ENCODE results near the gene TTLL13. TPM values are rescaled to one million over a fixed set of nuclear protein-coding genes. Genes with fewer than 3 reads are reported as not detected.

TTLL13 gene
- total and polyA plus RNA-seq, 3 donors from 2014 or later = 6.8 to 30.3 (median 18.0) TPM

DNA sequence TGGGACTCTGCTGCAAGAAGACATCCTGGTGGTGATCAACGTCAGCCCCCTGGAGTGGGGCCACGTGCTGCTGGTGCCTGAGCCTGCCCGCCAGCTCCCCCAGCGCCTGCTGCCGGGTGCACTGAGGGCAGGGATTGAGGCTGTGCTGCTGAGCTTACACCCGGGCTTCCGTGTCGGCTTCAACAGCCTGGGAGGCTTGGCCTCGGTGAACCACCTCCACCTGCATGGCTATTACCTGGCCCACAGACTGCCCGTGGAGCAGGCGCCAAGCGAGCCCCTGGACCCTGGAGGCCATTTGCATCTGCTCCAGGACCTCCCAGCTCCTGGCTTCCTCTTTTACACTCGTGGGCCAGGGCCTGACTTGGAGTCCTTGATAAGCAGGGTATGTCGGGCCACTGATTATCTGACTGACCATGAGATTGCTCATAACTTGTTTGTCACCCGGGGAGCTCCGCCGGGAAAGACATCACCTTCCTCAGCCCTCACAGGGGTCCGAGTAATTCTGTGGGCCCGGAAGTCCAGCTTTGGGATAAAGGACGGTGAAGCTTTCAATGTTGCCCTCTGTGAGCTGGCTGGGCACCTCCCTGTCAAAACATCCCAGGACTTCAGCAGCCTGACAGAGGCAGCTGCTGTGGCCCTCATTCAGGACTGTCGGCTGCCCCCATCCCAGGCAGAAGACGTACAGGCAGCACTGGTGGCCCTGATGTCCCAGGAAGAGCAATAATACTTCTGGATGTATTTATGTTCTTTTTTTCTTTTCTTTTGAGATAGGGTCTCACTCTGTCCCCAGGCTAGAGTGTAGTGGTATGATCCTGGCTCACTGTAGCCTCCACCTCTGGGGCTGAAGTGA lies 7.8 kb upstream of the TTLL13 start:
- no peak overlapping the region for H3K4me3 ChIP-seq
- WGBS, 2 donors = 79 to 83% methylated on average over 2 to 20 of the region's 22 CpGs
- H3K9me3 ChIP-seq = no peaks in the 10 kb centered on the region
- no peak for TF ChIP-seq POLR2A (IDR thresholded peaks at IDR 0.05)
- TF ChIP-seq, protein P1, sequence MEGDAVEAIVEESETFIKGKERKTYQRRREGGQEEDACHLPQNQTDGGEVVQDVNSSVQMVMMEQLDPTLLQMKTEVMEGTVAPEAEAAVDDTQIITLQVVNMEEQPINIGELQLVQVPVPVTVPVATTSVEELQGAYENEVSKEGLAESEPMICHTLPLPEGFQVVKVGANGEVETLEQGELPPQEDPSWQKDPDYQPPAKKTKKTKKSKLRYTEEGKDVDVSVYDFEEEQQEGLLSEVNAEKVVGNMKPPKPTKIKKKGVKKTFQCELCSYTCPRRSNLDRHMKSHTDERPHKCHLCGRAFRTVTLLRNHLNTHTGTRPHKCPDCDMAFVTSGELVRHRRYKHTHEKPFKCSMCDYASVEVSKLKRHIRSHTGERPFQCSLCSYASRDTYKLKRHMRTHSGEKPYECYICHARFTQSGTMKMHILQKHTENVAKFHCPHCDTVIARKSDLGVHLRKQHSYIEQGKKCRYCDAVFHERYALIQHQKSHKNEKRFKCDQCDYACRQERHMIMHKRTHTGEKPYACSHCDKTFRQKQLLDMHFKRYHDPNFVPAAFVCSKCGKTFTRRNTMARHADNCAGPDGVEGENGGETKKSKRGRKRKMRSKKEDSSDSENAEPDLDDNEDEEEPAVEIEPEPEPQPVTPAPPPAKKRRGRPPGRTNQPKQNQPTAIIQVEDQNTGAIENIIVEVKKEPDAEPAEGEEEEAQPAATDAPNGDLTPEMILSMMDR (IDR thresholded peaks at IDR 0.05) = no peak
- no peaks in the 10 kb centered on the region for H3K27me3 ChIP-seq
- DNase-seq = no peak
- no peaks in the 10 kb centered on the region for H3K36me3 ChIP-seq (ENCODE audit: low read depth, missing control alignments)
- intact Hi-C loops (cut with DNase I; ENCODE audit: low total_unique reads) = no loop called here
- no peaks in the 10 kb centered on the region for H3K4me1 ChIP-seq
- no peak overlapping the region for H3K27ac ChIP-seq

DNA sequence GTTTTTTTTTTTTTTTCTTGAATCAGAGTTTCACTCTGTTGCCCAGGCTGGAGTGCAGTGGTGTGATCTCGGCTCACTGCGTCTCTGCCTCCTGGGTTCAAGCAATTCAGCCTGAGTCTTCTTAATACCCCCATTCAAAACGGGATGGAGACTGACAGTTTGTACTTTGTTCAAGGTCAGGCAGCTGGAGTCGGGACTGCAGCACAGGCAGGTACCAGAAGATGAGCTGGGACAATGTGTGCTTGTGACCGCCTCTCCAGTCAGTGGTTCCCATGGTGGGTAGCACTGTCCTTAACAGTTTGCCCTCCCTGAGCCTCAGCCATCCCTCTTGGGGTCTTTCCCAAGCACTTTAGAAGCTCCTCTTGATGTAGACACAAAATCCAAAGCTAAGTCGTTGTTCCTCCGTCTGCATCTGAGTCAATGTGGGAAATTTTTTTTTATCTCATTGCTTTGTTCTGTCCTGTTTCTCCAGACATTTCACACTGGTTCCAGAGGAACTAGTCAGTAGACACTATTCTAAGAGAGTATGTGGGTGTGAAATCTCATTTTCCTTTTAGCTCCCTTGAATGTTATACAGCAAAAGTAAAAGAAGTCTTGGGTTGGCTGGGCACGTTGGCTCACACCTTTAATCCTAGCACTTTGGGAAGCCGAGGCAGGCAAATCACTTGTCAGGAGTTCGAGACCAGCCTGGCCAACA lies 5.3 kb upstream of the TTLL13 start:
- no peak overlapping the region for H3K4me3 ChIP-seq
- H3K27me3 ChIP-seq = no peaks in the 10 kb centered on the region
- no peaks in the 10 kb centered on the region for H3K36me3 ChIP-seq (ENCODE audit: low read depth, missing control alignments)
- H3K9me3 ChIP-seq = no peaks in the 10 kb centered on the region
- peak overlapping the region in 1 of 2 donors; percentile 15 for H3K27ac ChIP-seq
- no peaks in the 10 kb centered on the region for H3K4me1 ChIP-seq
- no peak for TF ChIP-seq POLR2A (IDR thresholded peaks at IDR 0.05)
- TF ChIP-seq, protein P1 (IDR thresholded peaks at IDR 0.05) = no peak
- no peak for DNase-seq
- 46 to 55% methylated on average over 10 of the region's 10 CpGs for WGBS, 2 donors
- intact Hi-C loops (cut with DNase I; ENCODE audit: low total_unique reads) = no loop called here

DNA sequence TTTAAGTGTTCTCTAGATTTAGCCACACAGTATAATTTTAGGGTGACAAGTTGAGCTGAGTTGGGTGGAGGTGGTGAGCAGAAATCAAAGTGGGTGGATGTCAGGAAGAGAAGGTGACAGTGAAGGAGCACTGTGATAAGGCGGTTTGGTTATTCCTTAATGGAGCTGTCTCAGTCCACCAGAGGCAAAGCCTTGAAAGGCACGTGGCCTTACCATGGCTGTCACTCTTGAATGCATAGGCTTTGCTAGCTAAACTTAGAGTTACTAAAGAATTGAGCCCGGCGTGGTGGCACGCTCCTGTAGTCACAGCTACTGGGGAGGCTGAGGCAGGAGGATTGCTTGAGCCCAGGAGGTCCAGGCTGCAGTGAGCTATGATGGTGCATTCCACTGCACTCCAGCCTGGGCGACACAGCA lies 560 bp upstream of the TTLL13 start:
- Histone ChIP-seq H3K9me3 (no peaks in the 10 kb centered on the region), H3K36me3 (ENCODE audit: low read depth, missing control alignments) (no peaks in the 10 kb centered on the region), H3K27me3 (no peaks in the 10 kb centered on the region), H3K27ac (peak overlapping the region in 1 of 2 donors; percentile 28), H3K4me1 (peaks cover 5% of the 10 kb centered on the region), H3K4me3 (peak overlapping the region; percentile 57 to 58)
- no peak for DNase-seq
- intact Hi-C loops (cut with DNase I; ENCODE audit: low total_unique reads) = no loop called here
- WGBS, 2 donors = 49 to 55% methylated on average over 6 of the region's 6 CpGs
- TF ChIP-seq, protein P1 (IDR thresholded peaks at IDR 0.05) = no peak
- no peak for TF ChIP-seq POLR2A (IDR thresholded peaks at IDR 0.05)

DNA sequence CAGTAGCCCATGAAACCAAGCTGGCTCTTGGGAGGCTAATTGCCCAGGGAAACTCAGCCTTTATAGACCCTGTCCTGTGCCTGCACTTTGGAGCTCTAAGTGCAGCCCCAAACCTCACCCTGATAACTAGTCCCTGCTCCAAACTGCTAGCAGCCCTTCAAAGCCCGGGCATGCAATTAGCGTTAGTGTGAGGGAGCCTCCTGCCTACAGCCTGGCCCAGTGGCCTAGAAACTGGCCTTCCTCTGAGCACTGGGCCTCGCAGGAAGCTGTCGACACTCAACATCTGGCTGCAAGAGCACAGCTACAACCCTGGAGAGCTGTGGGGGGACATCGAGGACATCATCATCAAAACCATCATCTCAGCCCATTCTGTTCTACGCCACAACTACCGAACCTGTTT lies 8.4 kb downstream of the TTLL13 start:
- 80% methylated on average over 7 of the region's 7 CpGs; no CpG with 5 or more reads in 1 of the 2 donors for WGBS, 2 donors
- no peak for DNase-seq

More for the DNA sequence above, 8.4 kb downstream of the TTLL13 start:
- H3K4me1 ChIP-seq = no peaks in the 10 kb centered on the region
- H3K9me3 ChIP-seq = no peaks in the 10 kb centered on the region
- no peak overlapping the region for H3K4me3 ChIP-seq
- no peak overlapping the region for H3K27ac ChIP-seq
- no peaks in the 10 kb centered on the region for H3K27me3 ChIP-seq
- TF ChIP-seq POLR2A (IDR thresholded peaks at IDR 0.05) = no peak
- TF ChIP-seq, protein P1 (IDR thresholded peaks at IDR 0.05) = no peak
- intact Hi-C loops (cut with DNase I; ENCODE audit: low total_unique reads) = no loop called here
- no peaks in the 10 kb centered on the region for H3K36me3 ChIP-seq (ENCODE audit: low read depth, missing control alignments)
